ENCODE results near the gene LLGL2.

- TF ChIP-seq POLR2A (IDR thresholded peaks at IDR 0.05; ENCODE audit: low read depth) (no peak), EP300 (IDR thresholded peaks at IDR 0.05) (no peak), CTCF (IDR thresholded peaks at IDR 0.05) (no peak)
Observed at GRCh38 chr17:75500419-75501216, 24.9 kb upstream of the LLGL2 start.
